Fibroblast of lung (primary cell): ENCODE measurements around the gene KLHL33. TPM values are rescaled to one million over a fixed set of nuclear protein-coding genes. Genes with fewer than 3 reads are reported as not detected.
A peak's percentile ranks its signal among the peaks of the same experiment; 100 is the strongest.

Experiments
- DNase-seq, 2 donors: peaks; one replicate each; pipeline versions ENCODE4 v3.0.0 to v3.0.0-alpha.2; 2010; ENCODE audit warnings: low read depth in 2 of 2
- H2AFZ ChIP-seq: 2 replicates; pipeline ENCODE4 v1.5.1; 2012; ENCODE audit warnings: low read length, control low read depth, inconsistent platforms
- H3K27ac ChIP-seq: 2 replicates; pipeline ENCODE4 v1.5.1; 2011; ENCODE audit warnings: low read length, control low read depth; ENCODE audit not compliant: insufficient read depth
- H3K27me3 ChIP-seq: 2 replicates; pipeline ENCODE4 v1.5.1; 2011; ENCODE audit warnings: mild to moderate bottlenecking, low read length; ENCODE audit not compliant: control insufficient read depth, insufficient read depth
- H3K36me3 ChIP-seq: 2 replicates; pipeline ENCODE4 v1.5.1; 2011; ENCODE audit warnings: low read length; ENCODE audit not compliant: control insufficient read depth, insufficient read depth
- H3K4me1 ChIP-seq: 2 replicates; pipeline ENCODE4 v1.5.1; 2011; ENCODE audit warnings: low read length; ENCODE audit not compliant: control insufficient read depth, insufficient read depth; ENCODE audit errors: extremely low read depth
- H3K4me2 ChIP-seq: 2 replicates; pipeline ENCODE4 v1.5.1; 2011; ENCODE audit warnings: low read length, control low read depth; ENCODE audit not compliant: insufficient read depth; ENCODE audit errors: extremely low read depth
- H3K4me3 ChIP-seq, 4 experiments: fragments of 200-600 bp in 1 of 4; sonication (generic) in 1 of 4; replicated peaks in 1 of 4; 2 replicates each; pipeline ENCODE4 v1.5.1; 2011 to 2016; ENCODE audit warnings: low read length in 4 of 4, low read depth in 3 of 4, mild to moderate bottlenecking in 3 of 4, control low read depth in 2 of 4, inconsistent platforms in 1 of 4, mixed read lengths in 1 of 4; ENCODE audit not compliant: insufficient read depth in 1 of 4; ENCODE audit errors: control extremely low read depth in 1 of 4
- H3K79me2 ChIP-seq: 2 replicates; pipeline ENCODE4 v1.5.1; 2012; ENCODE audit warnings: mild to moderate bottlenecking, low read length, inconsistent platforms; ENCODE audit not compliant: control insufficient read depth, insufficient read depth
- H3K9ac ChIP-seq: 2 replicates; pipeline ENCODE4 v1.5.1; 2011; ENCODE audit warnings: mild to moderate bottlenecking, low read length, control low read depth; ENCODE audit not compliant: insufficient read depth
- H3K9me3 ChIP-seq: 2 replicates; pipeline ENCODE4 v1.5.1; 2012; ENCODE audit warnings: low read depth, low read length; ENCODE audit not compliant: control insufficient read depth, insufficient read depth
- H4K20me1 ChIP-seq: 2 replicates; pipeline ENCODE4 v1.5.1; 2011; ENCODE audit warnings: low read length; ENCODE audit not compliant: control insufficient read depth, insufficient read depth; ENCODE audit errors: extremely low read depth
- EZH2 ChIP-seq: IDR thresholded peaks from 2 replicates; pipeline ENCODE4 v1.5.1; 2012; ENCODE audit warnings: low read length, control low read depth, mild to moderate bottlenecking; ENCODE audit errors: missing control alignments
- polyA plus RNA-seq, 2 donors: library from polyadenylated mRNA; depleted of rRNA in 1 of 2; stranded (reverse) in 1 of 2; unstranded in 1 of 2; fragments of >200 nt; gene quantifications; 2 replicates each; pipeline ENCODE4 v1.2.1, GENCODE V29; 2011 to 2012; ENCODE audit warnings: missing spikeins in 1 of 2
- total RNA-seq: library from RNA; depleted of rRNA; stranded (reverse); fragments of >200 nt; gene quantifications from 2 replicates; pipeline ENCODE4 v1.2.1, GENCODE V29; 2014
- TF ChIP-seq, protein P1 (sequence below), 2 donors: IDR thresholded peaks in 1 of 2; conservative IDR thresholded peaks in 1 of 2; 1 replicate in 1 of 2; 2 replicates in 1 of 2; pipeline ENCODE4 v1.5.1; 2011 to 2012; ENCODE audit warnings: low read length in 2 of 2, control low read depth in 1 of 2, inconsistent platforms in 1 of 2, low read depth in 1 of 2, mild to moderate bottlenecking in 1 of 2

KLHL33 gene
- total and polyA plus RNA-seq, 2 donors (not counting 1 experiment from before 2014, with no cell fraction given), result 0.17 to 1.5 TPM

DNA sequence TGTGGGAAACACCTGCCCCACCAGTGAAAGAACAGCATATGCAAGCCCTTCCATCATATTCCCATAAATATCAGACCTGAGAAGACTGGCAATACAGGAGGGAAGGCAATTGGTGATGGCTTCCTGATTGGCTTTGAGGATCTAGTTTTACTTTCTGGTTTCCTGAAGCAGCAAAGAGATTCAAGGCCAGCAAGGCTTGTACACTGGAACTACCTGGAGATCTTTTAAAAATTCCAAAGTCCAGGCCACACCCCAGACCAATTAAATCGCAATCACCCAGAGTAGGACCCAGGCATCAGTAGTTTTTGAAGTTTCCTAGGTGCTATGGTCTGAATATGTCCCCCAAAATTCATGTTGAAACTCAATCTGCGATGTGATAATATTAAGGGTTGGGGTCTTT is 19.7 kb downstream of the KLHL33 start:
- no peak overlapping the region for H3K27ac ChIP-seq
- DNase-seq, result no peak
- H3K4me1 ChIP-seq, result no peaks in the 10 kb centered on the region
- no peak overlapping the region for H3K4me3 ChIP-seq
- TF ChIP-seq, protein P1, sequence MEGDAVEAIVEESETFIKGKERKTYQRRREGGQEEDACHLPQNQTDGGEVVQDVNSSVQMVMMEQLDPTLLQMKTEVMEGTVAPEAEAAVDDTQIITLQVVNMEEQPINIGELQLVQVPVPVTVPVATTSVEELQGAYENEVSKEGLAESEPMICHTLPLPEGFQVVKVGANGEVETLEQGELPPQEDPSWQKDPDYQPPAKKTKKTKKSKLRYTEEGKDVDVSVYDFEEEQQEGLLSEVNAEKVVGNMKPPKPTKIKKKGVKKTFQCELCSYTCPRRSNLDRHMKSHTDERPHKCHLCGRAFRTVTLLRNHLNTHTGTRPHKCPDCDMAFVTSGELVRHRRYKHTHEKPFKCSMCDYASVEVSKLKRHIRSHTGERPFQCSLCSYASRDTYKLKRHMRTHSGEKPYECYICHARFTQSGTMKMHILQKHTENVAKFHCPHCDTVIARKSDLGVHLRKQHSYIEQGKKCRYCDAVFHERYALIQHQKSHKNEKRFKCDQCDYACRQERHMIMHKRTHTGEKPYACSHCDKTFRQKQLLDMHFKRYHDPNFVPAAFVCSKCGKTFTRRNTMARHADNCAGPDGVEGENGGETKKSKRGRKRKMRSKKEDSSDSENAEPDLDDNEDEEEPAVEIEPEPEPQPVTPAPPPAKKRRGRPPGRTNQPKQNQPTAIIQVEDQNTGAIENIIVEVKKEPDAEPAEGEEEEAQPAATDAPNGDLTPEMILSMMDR (conservative IDR thresholded peaks at IDR 0.05 in 1 of 2, IDR thresholded peaks at IDR 0.05 in 1 of 2; ENCODE audit: low read depth in 1 of 2, low read length in 2 of 2), result no peak
- TF ChIP-seq EZH2, result no peak
- no peaks in the 10 kb centered on the region for H3K27me3 ChIP-seq
- no peak overlapping the region for H3K4me2 ChIP-seq
- H2AFZ ChIP-seq, result peak overlapping the region; percentile 22
- no peaks in the 10 kb centered on the region for H3K36me3 ChIP-seq
- no peaks in the 10 kb centered on the region for H4K20me1 ChIP-seq
- no peaks in the 10 kb centered on the region for H3K9me3 ChIP-seq
- H3K9ac ChIP-seq, result no peak overlapping the region
- H3K79me2 ChIP-seq, result peaks cover 5% of the 10 kb centered on the region

GRCh38 chr14:20415782-20416206 is 20.2 kb downstream of the KLHL33 start:
- TF ChIP-seq EZH2, result no peak
- TF ChIP-seq, protein P1 (conservative IDR thresholded peaks at IDR 0.05 in 1 of 2, IDR thresholded peaks at IDR 0.05 in 1 of 2; ENCODE audit: low read depth in 1 of 2, low read length in 2 of 2), result peak; percentile 60 to 74
- Histone ChIP-seq H2AFZ (peak overlapping the region; percentile 22), H3K9ac (no peak overlapping the region), H3K27me3 (no peaks in the 10 kb centered on the region), H4K20me1 (no peaks in the 10 kb centered on the region), H3K4me3 (no peak overlapping the region), H3K9me3 (no peaks in the 10 kb centered on the region), H3K27ac (no peak overlapping the region), H3K36me3 (no peaks in the 10 kb centered on the region), H3K79me2 (peaks cover 8% of the 10 kb centered on the region), H3K4me2 (no peak overlapping the region), H3K4me1 (no peaks in the 10 kb centered on the region)
- DNase-seq, result peak; percentile 41 to 62

GRCh38 chr14:20413744-20414082 is 22.3 kb downstream of the KLHL33 start:
- Histone ChIP-seq H3K36me3 (no peaks in the 10 kb centered on the region), H3K9ac (peak overlapping the region; percentile 80), H2AFZ (peak overlapping the region; percentile 81), H3K27ac (peak overlapping the region; percentile 80), H3K27me3 (no peaks in the 10 kb centered on the region), H3K4me3 (peak overlapping the region; percentile 52 to 92 (median 74)), H3K79me2 (peaks cover 8% of the 10 kb centered on the region), H3K4me2 (peak overlapping the region; percentile 87), H3K4me1 (no peaks in the 10 kb centered on the region), H4K20me1 (no peaks in the 10 kb centered on the region), H3K9me3 (no peaks in the 10 kb centered on the region)
- DNase-seq, result peak in 1 of 2 donors; percentile 14
- no peak for TF ChIP-seq EZH2
